Activated CD4-positive, alpha-beta T cell treated with anti-CD3 and anti-CD28 coated beads, Interleukin-2, Interleukin-4, amounts not matched to agents 100 ng/mL and 50 ng/mL, durations not matched to agents 16 hours and 8 hours (primary cell): ENCODE results near the gene ATXN1.

Source experiments
- DNase-seq: peaks from one replicate; pipeline ENCODE4 v3.0.0-alpha.2; 2020; ENCODE audit warnings: low spot score

The ATXN1 gene

DNA sequence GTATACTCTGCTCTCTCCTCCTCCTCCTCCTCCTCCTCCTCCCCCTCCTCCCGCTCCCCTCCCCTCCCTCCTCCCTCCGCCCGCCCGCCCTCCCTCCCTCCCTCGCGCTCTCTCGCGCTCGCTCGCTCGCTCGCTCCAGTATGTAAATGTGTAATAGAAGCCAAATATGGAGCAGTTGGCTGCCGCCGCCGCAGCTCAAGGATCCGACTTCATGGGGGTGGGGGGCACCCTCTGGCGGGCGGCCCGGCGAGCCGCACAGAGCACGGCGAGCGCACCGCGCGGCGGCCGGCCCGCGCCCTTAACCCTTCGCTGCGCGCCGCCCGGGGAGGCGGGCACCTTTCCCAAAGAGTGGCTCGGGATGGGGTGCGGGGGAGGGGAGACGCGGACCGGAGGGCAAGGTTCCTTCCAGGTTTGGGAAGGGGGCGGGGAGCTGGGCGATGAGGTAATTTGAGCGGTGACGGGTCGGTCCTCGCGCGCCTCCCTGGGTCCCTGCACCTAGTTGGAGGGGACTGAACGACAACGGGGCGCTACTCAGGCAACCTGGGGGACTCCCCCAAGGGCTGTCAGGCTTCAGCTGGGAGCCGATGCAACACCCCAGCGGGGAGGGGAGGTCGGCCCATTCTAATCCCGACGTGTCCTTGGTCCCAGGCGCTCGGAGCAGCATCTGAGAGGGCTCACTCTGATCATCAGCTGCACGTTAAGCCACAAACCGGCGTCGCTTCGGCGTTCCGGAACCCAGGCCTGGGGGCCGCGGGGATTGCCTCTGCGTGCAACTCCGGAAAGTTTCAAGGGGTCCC is 409 bp upstream of the ATXN1 start:
- peak; percentile 84 for DNase-seq

DNA sequence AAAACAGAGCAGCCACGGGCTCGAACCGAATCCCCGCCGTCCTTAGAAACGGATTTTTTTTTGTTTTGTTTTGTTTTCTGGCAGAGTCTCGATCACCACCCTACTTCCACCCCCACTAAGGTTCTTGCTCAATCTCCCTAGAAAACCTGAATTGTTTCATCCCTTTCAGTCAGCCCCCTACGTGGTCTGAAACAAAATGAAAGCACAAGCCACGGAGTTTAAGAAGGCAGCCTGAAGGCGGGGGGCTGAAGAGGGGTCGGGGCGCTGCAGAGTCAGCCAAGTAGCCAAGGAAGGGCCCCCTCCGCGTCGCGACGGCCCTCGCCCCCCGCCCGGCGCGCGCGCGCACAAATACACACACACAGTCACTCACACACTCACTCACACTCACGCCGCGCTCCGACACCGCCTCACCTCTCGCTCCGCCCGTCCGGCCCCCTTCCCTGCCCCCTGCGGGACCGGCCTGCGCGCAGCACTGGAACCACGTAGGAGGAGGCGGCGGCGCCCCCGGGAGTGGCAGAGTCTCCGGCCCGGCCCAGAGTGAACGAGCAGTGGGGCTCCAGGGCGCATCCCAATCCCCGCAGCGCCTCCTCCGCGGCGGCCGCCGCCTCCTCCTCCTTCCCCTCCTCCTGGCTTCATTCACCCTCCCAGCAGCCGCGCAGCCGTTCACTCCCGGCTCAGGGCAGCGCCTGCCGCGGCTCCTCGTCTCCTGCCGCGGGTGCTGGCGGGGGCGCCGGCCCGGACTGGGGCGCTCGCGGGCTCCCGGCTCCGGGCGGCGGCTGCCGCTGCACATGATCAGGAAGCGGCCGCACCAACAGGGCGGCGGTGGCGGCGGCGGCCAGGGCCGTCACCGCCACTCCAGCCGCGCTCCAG is 1.4 kb downstream of the ATXN1 start:
- peak; percentile 77 for DNase-seq

DNA sequence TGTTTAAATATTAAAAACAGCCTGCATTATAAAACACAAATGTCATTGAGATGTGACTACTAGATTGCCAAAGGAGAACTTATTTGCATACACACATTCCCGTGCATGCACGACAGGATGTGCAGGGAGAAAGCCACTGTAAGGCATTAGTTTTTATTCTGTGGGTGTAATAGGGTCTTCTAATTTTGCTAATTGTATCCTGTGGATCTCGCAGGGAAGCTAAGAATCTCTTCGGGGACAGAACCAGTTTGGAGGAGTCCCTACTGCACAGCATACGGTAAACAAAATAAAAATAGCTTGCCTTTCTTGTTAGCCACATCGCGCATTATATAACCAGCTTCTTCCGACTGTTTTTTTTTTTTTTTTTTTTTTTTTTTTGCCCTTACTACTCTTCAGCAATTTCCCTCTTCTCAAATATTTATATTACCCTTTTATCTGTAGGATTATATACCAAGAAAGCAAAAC is 2.0 kb downstream of the ATXN1 start:
- no peak for DNase-seq

DNA sequence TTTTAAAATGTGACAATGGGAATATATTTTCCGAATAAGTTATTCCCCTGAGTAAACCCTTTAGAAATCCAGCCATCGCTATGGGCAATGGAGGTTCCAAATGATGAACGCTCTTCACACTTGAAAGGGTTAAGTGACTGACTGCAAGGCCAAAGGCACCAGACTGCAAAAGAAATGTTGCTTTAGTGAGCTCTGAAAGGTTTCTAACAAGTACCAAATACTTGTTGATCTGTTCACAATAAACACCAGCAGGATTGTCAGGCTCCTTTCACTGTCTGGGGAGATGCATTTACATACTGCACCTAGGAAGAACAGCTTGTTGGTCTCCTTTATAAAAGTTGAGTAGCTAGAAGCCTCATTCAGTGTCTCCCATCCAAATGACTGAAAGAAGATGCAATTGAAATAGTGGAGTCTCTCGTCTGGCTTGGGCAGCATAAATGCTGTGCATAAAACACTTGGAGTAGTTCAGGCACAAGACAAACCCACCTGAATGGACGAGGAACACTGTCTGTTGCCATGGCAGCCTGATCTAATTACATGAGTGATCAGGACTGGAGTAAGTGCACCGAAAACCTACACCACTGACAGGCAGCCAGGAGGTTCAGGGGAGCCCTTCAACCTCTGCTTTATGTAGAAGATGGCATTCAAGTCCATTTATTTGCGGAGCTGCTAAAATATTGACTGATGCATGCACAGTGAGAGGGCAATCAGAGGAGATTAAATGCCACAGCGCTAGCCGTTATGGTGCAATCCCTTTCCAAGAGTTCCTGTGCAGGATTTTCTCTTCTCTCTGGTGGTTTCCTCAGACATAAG is 2.9 kb downstream of the ATXN1 start:
- no peak for DNase-seq

DNA sequence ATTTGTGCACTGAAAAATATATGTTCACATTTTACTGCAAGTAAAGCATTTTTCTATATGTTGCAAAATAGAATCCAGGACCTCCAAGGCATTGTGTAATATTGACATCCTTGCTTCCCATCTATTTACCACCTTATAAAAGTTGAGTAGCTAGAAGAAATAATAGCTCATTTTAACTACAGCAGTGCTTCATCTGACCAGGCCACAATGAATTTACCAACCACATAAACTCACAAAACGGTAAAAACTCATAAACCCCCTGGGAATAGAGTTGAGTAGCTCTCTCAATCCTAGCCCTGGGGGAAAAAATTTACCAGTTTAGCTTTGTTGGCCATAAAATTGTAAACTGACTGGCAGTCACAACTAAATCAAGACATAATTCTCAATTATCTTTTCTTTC is 3.9 kb downstream of the ATXN1 start:
- DNase-seq = no peak

DNA sequence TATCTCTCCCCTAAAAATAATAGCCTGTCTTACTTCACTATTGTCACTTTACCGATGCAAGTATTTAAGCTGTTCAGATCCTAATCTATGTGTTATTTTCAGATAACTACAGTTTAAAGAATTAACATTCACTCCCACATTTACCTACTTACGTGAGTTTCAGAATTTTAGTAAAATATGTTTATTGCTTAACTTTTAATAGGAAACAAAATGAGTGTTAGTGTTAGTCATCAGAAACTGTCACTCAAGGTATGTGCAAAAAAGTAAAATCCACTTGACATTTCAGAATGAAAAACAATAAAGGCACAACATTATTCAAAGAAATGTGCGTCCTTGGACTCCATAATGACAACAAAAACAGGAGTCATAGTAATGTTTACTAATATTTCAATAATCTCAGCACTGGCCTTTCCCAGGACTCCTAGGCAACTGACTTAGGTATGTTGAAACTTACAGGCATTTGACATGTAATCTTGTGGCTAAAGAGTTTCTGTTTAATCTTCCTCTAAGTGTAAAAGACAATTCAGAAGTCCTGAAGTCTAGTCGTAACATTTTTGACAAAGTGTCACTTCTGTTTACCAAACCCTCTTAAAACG is 4.5 kb downstream of the ATXN1 start:
- no peak for DNase-seq

DNA sequence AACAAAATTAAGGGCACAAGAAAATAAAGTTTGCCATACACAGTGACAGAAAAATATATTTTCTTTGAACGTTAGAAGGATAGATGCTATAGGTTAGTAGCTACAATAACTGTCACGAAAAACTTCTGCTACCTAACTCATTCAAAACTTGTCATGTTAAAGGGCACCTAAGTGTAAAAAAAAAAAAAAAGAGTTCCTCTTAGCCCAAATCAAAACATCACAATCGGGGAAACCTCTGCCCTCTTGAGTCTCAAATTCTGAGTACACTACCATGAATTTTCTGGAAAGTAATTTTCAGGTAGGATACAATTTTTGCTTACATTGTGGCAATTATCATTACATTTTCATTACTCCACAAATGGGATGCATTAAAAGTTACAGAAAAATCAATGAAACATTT is 5.7 kb downstream of the ATXN1 start:
- no peak for DNase-seq

DNA sequence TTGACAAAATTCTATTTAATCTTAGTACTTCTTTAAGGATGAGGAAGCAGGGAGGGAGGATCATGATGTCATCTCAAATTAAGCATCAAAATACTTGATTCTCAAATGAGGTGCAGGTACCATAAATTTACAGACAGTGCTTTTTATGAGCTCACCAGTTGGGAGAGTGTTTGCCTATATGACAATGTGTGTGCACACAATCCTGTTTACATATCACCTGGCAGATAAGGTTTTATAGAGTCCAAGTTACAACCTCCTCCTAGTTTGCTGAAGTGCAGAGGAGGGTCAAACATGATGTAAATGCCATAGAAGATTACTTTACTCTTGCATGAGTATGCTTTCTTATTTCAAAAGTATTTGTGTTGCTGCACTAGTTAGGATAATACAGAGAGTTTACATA is 6.4 kb downstream of the ATXN1 start:
- no peak for DNase-seq

DNA sequence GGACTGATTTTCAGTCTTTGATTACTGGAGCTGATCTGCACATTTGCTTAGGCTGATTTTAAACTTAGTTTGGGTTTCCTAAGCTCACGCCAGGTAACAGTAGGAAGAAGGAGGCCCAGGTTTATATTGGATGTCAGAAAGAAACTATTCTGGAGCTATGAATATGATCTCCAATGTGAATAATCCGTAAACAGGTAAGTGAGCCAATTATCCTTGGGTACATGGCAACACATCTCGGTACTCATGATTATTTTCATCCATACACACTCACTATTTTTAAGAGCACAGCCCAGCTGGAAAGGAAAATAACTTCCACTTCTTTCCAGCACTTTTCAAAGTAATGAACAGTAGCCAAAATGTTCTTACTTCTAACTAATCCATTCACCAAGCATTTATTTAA is 7.0 kb downstream of the ATXN1 start:
- no peak for DNase-seq

DNA sequence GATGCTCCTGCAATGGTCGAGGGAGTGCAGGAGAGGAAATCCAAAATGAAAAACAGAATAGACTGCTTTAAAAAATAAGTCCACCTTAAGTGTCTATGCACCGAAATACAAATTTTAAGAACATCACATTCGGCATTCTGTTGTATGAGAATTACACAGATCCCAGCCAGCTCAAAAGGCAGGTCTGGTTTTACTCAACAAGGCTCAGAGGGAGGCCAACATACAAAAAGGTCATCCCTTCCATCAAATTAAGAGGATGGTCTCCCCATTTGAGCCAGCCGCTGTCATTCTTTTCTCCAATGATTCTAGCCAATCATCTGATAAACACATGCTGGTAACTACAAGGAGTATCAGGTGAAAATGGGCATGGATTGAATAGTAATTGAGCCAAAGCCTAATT is 7.9 kb downstream of the ATXN1 start:
- no peak for DNase-seq

DNA sequence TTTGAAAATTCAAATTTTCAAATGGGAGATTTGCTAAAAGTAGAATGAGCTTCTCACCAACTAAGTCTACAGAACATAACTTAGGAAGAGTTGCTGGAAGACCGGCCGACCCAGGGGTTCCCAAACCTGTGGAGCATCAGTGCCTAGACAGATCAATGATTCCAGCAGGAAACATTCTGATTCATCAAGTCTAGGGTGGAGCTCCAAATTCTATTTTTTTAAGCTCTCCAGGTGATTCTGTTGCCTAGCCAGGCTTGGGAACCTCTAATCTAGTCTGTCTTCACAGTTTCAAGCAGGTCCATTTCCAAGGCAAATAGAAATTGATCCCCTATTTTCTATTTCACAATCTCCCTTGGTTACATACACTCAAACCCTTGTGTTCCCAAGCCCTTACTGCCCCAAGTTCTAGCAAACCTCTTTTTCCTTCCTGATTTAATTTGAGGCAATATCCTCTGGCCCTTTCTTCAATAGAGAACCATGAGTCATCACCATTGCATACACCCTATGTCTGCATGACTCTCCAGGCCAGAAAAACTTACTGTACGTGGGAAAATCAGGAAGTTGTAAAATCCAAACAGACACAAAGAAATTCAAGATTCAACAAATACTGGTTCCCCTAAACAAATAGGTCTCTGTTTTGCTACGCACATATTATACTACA is 8.9 kb downstream of the ATXN1 start:
- no peak for DNase-seq

DNA sequence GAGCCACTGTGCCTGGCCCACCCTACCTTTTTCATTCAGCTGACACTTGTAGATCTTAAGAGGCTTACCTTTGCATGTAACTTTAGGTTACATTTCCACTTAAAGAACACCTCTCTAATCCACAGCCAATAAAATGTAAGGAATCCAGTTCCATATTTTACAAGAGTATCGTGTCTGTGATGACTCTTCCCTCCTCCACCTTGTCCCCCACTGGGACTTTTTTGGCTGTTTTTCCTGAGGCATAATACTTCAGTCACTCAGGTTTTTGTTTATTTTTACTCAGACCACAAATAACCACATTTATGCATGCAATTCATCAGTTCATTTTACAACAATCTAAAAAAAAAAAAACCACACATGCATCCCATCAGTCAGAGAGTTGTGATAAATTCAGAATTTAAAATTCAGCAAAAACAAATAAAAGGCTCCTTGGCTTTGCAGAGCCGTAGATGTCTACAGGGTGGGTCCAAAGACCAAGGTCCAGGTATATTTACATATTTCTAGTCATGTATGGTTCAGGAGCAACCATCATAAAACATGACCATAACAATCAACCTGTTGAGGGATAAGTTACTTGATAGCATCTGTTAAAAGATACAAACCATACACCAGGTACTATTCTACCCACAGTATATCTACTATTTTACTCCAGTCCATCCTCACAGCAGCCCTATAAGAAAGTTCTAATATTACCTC is 9.9 kb downstream of the ATXN1 start:
- DNase-seq = no peak

DNA sequence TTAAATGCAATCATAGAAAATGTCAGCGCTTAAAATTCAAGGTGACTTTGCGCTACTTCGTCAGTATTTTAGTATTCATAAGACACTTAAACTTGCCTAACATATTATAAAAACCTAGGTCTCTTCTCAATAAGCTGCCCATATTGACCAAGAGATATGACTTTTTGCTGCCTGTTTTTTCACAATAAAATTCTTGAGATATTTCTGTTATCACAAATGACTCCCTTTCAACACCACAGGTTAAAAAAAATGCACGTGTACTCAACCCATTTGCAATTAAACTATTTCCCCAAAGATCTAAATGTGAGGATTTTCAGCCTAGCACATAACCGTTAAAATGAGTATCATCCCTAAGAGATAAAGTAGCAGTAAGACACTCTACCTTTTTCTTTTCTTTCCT is 10.7 kb downstream of the ATXN1 start:
- no peak for DNase-seq

DNA sequence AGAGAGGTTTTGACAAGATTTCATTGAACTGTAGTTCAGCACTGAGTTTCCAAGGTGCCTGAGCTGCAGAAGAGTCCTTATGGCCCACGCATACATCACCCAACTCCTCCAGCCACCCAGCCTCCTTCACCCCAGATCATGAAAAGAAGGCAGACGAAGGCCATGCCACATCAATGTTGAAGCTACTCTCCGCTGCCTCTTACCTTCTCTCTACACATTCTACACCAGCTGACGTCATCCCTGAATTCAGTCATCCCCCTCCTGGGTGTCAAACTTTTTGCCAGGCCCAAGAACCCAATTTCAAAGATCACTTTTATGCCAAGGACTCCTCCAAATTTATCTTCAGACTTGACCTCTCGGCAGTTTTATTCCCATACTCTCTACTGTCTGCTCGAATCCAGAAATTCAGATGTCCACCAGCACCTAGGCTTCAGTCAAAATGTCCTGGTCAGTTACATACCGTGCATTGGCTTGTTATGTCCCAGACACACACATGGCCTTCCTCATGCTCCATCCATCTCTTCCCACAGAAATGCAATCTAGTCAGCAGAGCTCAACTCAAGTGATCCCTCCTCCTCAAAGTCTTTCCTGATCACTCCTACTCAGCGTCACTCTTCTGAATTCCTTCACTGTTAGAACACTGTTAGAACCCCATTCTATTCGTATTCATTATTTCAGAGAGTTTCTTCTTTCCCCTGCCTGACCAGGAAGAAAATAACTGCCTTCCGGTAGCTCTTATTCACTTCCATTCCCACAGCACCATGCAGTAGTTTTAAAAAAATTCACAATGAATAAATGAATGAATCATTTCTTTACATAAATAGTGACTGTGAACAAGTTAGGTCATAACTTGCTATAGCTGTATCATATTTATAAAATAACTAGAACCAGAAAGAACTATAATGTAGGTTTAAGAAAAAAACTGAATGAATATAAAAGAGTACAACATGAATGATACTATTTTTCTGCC is 11.5 kb downstream of the ATXN1 start:
- no peak for DNase-seq

DNA sequence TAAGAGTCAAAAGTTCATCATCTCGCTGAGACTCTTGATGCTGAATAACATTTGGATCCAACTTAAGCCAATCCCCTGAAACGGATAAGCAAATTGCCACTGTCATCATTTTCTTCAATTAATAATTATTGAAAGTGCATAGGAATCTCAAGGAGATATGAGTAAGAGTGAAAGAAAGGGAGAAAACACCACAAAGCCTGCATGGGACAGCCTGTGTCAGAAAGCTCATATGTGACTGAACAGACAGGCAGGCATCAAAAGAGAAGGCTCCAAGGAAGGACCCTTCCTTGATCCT is 13.3 kb downstream of the ATXN1 start:
- DNase-seq = no peak

DNA sequence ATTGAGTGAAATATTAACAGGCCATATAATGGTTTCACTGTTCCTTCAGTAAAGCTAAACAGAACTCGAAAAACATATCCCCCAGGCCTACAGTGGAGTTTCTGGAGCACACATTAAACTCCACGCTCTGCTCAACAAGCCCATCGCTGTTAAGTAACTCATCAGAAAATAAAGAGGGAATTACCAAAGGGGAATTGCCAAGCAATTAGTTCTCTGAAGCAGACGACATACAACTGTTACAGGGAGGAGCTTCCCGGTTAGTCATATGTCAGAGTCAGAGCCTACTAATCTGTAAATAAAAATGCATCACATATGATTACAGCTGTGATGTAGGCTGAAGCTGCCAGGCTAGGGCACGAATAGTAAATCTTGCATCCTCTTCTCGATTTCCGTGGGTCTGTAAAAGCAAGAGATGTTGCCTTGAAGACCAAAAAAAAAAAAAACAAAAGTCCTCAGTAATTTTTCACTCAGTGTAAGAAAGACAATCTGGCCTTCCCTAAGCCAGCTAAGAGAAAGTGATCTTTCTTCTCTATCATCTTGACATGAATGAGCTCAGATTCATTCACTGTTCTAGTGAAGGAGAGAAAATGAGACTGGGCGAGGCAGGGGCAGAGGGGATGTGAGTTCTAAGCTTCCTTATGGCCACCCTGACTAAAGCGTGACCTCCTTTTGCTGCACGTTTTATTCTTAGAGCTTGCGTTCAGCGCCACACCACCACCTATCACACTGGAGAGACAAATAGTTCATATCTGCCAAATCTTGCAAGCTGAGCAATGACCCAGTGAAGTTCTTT is 13.8 kb downstream of the ATXN1 start:
- no peak for DNase-seq

DNA sequence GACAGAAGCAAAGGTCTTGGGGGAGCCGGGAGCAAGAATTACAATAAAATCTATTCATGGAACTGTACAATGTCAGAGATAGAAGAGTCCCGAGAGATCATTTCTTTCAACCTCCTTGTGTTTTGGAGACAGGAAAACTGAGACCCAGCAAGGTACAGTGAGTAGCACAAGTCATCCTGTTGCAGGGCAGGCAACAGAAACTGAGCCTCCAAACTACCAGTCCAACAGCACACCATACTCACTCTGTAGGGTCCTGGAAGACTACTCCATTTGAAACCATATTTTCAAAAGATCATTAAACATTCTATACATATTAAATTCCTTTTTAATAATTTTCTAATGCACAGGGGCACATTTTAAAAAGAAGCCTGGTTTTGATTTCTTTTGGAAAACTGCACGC is 14.4 kb downstream of the ATXN1 start:
- no peak for DNase-seq

DNA sequence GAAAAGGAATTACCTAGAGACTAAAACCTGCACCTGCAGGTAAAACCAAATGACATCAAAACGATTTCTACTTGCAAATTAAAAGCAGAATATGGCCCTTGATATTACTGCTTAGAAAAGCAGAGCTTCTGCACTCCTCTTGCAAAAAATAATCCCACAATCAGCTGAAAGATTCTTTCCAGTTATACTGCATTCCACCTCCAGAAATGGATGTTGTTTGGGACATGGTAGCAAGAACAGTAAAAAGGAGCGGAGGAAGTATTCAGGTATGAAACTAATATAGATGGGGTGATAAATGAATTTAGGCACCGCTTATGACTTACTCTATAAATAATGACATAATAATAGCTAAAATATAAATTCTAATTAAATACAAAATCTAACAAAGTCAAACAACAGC is 14.9 kb downstream of the ATXN1 start:
- DNase-seq = no peak

DNA sequence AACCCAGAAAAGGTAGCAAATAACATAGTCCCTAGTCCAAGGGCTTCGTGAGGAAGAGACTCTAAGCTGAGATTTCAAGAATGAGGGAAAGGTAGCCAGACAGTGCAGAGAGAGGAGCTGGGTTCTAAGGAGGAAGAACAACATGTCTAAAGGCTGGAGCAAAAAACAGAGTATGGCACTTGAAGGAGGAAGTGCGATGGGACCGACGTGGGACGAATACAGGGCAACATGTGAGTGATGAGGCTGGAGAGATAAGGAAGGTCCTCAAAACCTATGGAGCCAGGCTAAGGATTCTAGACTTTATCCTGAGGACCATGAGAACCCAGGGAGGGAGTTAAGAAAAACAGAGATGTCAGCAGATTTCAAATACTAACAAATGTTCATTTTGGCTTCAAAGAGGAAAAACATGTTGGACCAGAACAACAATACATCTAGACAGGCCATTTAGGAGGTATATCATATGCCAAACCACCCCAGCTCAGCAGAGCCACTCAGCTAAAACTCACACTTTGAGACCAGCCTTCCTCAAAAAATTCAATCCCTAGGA is 17.5 kb downstream of the ATXN1 start:
- DNase-seq = no peak
